Measurements from ENCODE around the gene RSPRY1.

The RSPRY1 gene

GRCh38 chr16:57226701-57227621 is 40.8 kb downstream of the RSPRY1 start:
- no peak for TF ChIP-seq ZFX (IDR thresholded peaks at IDR 0.05; ENCODE audit: borderline replicate concordance)
- no peak for TF ChIP-seq CTCF (IDR thresholded peaks at IDR 0.05)
- no peak overlapping the region for H3K27ac ChIP-seq

- H3K27ac ChIP-seq, result no peak overlapping the region
- TF ChIP-seq CTCF (IDR thresholded peaks at IDR 0.05), result no peak
- no peak for TF ChIP-seq ZFX (IDR thresholded peaks at IDR 0.05; ENCODE audit: borderline replicate concordance)
These were observed 43.0 kb downstream of the RSPRY1 start for GRCh38 chr16:57229079-57229478.

GRCh38 chr16:57231821-57232350 is 45.8 kb downstream of the RSPRY1 start:
- TF ChIP-seq CTCF (IDR thresholded peaks at IDR 0.05) (no peak), ZFX (IDR thresholded peaks at IDR 0.05; ENCODE audit: borderline replicate concordance) (no peak)
- H3K27ac ChIP-seq, result no peak overlapping the region

GRCh38 chr16:57233944-57234706 is 48.0 kb downstream of the RSPRY1 start:
- TF ChIP-seq CTCF (IDR thresholded peaks at IDR 0.05) (no peak), ZFX (IDR thresholded peaks at IDR 0.05; ENCODE audit: borderline replicate concordance) (no peak)
- H3K27ac ChIP-seq, result no peak overlapping the region

- TF ChIP-seq ZFX (IDR thresholded peaks at IDR 0.05; ENCODE audit: borderline replicate concordance), result no peak
- TF ChIP-seq CTCF (IDR thresholded peaks at IDR 0.05), result no peak
These were observed 48.6 kb downstream of the RSPRY1 start for GRCh38 chr16:57234707-57235092.

GRCh38 chr16:57235128-57236021 is 49.2 kb downstream of the RSPRY1 start:
- H3K27ac ChIP-seq, result no peak overlapping the region
- TF ChIP-seq CTCF (IDR thresholded peaks at IDR 0.05) (no peak), ZFX (IDR thresholded peaks at IDR 0.05; ENCODE audit: borderline replicate concordance) (no peak)

More at GRCh38 chr16:57234707-57235092, 48.6 kb downstream of the RSPRY1 start:
- no peak overlapping the region for H3K27ac ChIP-seq
